K562 (cell line): ENCODE data around the gene NEK5. TPM values are rescaled to one million over a fixed set of nuclear protein-coding genes. Genes with fewer than 3 reads are reported as not detected.

Experiments
- C11orf30 ChIP-seq: fragments of 450-650 bp; IDR thresholded peaks from 2 replicates; pipeline ENCODE4 v1.6.1; 2016; ENCODE audit warnings: low read depth, mild to moderate bottlenecking
- EGR1 ChIP-seq: fragments of 450-650 bp; conservative IDR thresholded peaks from 2 replicates; pipeline ENCODE4 v1.6.1; 2017; ENCODE audit warnings: mild to moderate bottlenecking
- EP400 ChIP-seq: fragments of 450-650 bp; IDR thresholded peaks from 2 replicates; pipeline ENCODE4 v1.6.1; 2017; ENCODE audit warnings: antibody characterized with exemption, mild to moderate bottlenecking, moderate library complexity
- FOSL1 ChIP-seq: fragments of 200-800 bp; sonication (Bioruptor generic); conservative IDR thresholded peaks from 2 replicates; pipeline ENCODE4 v1.6.1; 2016; ENCODE audit warnings: missing genetic modification characterization, missing compliant biosample characterization
- GABPA ChIP-seq: fragments of 200-800 bp; sonication (Bioruptor generic); conservative IDR thresholded peaks from 2 replicates; pipeline ENCODE4 v1.6.1; 2016; ENCODE audit warnings: low read depth, missing genetic modification characterization, missing compliant biosample characterization
- GATAD2B ChIP-seq: fragments of 450-650 bp; IDR thresholded peaks from 2 replicates; pipeline ENCODE4 v1.6.1; 2017; ENCODE audit warnings: mild to moderate bottlenecking, borderline replicate concordance
- HDAC1 ChIP-seq, 2 experiments: fragments of 450-650 bp; IDR thresholded peaks; 2 replicates each; pipeline ENCODE4 v1.6.1; 2016 to 2017; ENCODE audit warnings: inconsistent platforms in 1 of 2, mild to moderate bottlenecking in 1 of 2, moderate library complexity in 1 of 2
- L3MBTL2 ChIP-seq: fragments of 450-650 bp; IDR thresholded peaks from 2 replicates; pipeline ENCODE4 v1.6.1; 2016; ENCODE audit warnings: mild to moderate bottlenecking, moderate library complexity
- MCM3 ChIP-seq: fragments of 450-650 bp; IDR thresholded peaks from 2 replicates; pipeline ENCODE4 v1.6.1; 2016
- MECOM ChIP-seq: fragments of 250-450 bp; sonication (Bioruptor Pico); IDR thresholded peaks from 2 replicates; pipeline ENCODE4 v1.8.0; 2022; ENCODE audit warnings: inconsistent platforms
- NFE2L1 ChIP-seq: fragments of 450-650 bp; IDR thresholded peaks from 2 replicates; pipeline ENCODE4 v1.6.1; 2016; ENCODE audit warnings: missing genetic modification characterization, low read depth, mild to moderate bottlenecking, missing compliant biosample characterization, moderate library complexity, borderline replicate concordance
- POLR2AphosphoS5 ChIP-seq: IDR thresholded peaks from 2 replicates; pipeline ENCODE4 v1.6.1; 2011; ENCODE audit warnings: mild to moderate bottlenecking, low read depth, low read length, moderate library complexity; ENCODE audit not compliant: control insufficient read depth, insufficient read depth
- POU5F1 ChIP-seq: fragments of 150-350 bp; IDR thresholded peaks from 2 replicates; pipeline ENCODE4 v1.6.1; 2014; ENCODE audit warnings: borderline replicate concordance, low read length, low read depth, mild to moderate bottlenecking; ENCODE audit not compliant: partially characterized antibody
- RBM39 ChIP-seq: fragments of 200-400 bp; formaldehyde crosslinking; optimal IDR thresholded peaks from 2 replicates; pipeline ENCODE3; 2018; ENCODE audit warnings: low read depth, low read length
- TAF7 ChIP-seq: fragments of 450-650 bp; IDR thresholded peaks from 2 replicates; pipeline ENCODE4 v1.6.1; 2016; ENCODE audit warnings: missing genetic modification characterization, missing compliant biosample characterization
- TBP ChIP-seq: optimal IDR thresholded peaks from 2 replicates; pipeline ENCODE3; 2011; ENCODE audit warnings: low read depth, low read length, improper control_type of control experiment
- XRCC5 ChIP-seq: fragments of 200-400 bp; formaldehyde crosslinking; IDR thresholded peaks from 2 replicates; pipeline ENCODE4 v1.6.1; 2017; ENCODE audit warnings: low read depth, mild to moderate bottlenecking, low read length
- ZC3H4 ChIP-seq: sonication (generic); formaldehyde crosslinking; IDR thresholded peaks from 2 replicates; pipeline ENCODE4 v1.9.0; 2021; ENCODE audit warnings: missing genetic modification reagents, borderline replicate concordance
- ZNF696 ChIP-seq: fragments of 250-450 bp; sonication (Bioruptor Pico); conservative IDR thresholded peaks from 2 replicates; pipeline ENCODE4 v1.4.0; 2020; ENCODE audit warnings: mild to moderate bottlenecking, moderate library complexity
- polyA plus RNA-seq, 8 experiments: library from polyadenylated mRNA; depleted of rRNA in 4 of 8; stranded (reverse) in 5 of 8; unstranded in 3 of 8; fragments of >200 nt; fragmentation: Nextera tagmentation in 2 of 8; fragmentation: Illumina TruSeq in 1 of 8; extraction: Ambion mirVana in 2 of 8; extraction: Trizol in 1 of 8; gene quantifications; 2 replicates each; pipeline versions ENCODE4 v1.2.1 to v1.2.3, GENCODE V29; 2011 to 2014; ENCODE audit warnings: inconsistent platforms in 1 of 8, missing spikeins in 1 of 8
- total RNA-seq, 7 experiments: library from RNA; depleted of rRNA in 6 of 7; stranded (reverse); fragments of >200 nt in 6 of 7; fragmentation: Illumina TruSeq in 2 of 7; extraction: Trizol in 2 of 7; gene quantifications; 2 replicates each; pipeline versions ENCODE4 v1.2.1 to v1.2.3, GENCODE V29; 2011 to 2021; ENCODE audit warnings: low replicate concordance in 1 of 7
- TF ChIP-seq, protein P1 (sequence below): sonication (generic); formaldehyde crosslinking; IDR thresholded peaks from 2 replicates; pipeline ENCODE4 v1.8.0; 2022; ENCODE audit warnings: mild to moderate bottlenecking, low read depth, missing genetic modification reagents
- TF ChIP-seq, protein P2 (sequence below): fragments of 450-650 bp; formaldehyde crosslinking; IDR thresholded peaks from 2 replicates; pipeline ENCODE4 v1.4.0; 2020; ENCODE audit warnings: mild to moderate bottlenecking, moderate library complexity
- TF ChIP-seq, protein P3 (sequence below), 2 experiments: fragments of 450-650 bp in 1 of 2; sonication (generic) in 1 of 2; formaldehyde crosslinking in 1 of 2; IDR thresholded peaks in 1 of 2; conservative IDR thresholded peaks in 1 of 2; 2 replicates each; pipeline versions ENCODE4 v1.6.1 to v1.8.1; 2016 to 2023; ENCODE audit warnings: mild to moderate bottlenecking in 2 of 2, moderate library complexity in 2 of 2, inconsistent platforms in 1 of 2, missing genetic modification reagents in 1 of 2

Gene NEK5
- total and polyA plus RNA-seq, 9 of the 15 experiments (the other 6 are each of a cell fraction or from before 2014, with no cell fraction given) = 0.09 to 0.44 (median 0.33) TPM

DNA sequence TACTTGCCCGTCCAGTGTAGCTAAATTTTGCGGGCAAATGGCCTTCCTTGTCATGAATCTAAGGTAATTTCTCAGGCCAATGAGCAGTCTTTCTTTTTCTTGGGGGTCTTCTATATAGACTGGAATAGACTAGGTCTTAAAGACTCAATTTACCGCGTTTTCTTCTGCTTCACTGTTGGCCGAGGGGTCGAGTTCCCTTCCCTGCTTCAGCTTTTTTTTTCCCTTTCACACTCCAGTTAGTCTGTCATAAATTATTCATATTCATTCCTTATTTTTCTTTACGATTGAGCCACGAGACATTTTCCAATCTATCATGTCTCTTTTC lies 116.4 kb downstream of the NEK5 start (continued):
- TF ChIP-seq POLR2AphosphoS5 = no peak; the same call in 1 of the 2 replicates
- TF ChIP-seq, protein P1, sequence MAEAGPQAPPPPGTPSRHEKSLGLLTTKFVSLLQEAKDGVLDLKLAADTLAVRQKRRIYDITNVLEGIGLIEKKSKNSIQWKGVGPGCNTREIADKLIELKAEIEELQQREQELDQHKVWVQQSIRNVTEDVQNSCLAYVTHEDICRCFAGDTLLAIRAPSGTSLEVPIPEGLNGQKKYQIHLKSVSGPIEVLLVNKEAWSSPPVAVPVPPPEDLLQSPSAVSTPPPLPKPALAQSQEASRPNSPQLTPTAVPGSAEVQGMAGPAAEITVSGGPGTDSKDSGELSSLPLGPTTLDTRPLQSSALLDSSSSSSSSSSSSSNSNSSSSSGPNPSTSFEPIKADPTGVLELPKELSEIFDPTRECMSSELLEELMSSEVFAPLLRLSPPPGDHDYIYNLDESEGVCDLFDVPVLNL (CRISPR knock-in tag) = no peak
- TF ChIP-seq NFE2L1 (tag) = no peak
- TF ChIP-seq GABPA (tag) = 0 out of 2 replicates have a peak, but pooled peaks have one; percentile 53
- TF ChIP-seq, protein P2, sequence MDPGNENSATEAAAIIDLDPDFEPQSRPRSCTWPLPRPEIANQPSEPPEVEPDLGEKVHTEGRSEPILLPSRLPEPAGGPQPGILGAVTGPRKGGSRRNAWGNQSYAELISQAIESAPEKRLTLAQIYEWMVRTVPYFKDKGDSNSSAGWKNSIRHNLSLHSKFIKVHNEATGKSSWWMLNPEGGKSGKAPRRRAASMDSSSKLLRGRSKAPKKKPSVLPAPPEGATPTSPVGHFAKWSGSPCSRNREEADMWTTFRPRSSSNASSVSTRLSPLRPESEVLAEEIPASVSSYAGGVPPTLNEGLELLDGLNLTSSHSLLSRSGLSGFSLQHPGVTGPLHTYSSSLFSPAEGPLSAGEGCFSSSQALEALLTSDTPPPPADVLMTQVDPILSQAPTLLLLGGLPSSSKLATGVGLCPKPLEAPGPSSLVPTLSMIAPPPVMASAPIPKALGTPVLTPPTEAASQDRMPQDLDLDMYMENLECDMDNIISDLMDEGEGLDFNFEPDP = no peak
- no peak for TF ChIP-seq POU5F1
- TF ChIP-seq, protein P3, sequence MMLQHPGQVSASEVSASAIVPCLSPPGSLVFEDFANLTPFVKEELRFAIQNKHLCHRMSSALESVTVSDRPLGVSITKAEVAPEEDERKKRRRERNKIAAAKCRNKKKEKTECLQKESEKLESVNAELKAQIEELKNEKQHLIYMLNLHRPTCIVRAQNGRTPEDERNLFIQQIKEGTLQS (IDR thresholded peaks at IDR 0.05) = no peak
- TF ChIP-seq, protein P3 (CRISPR knock-in tag; conservative IDR thresholded peaks at IDR 0.05) = no peak
- peak; percentile 33; the same call in 1 of the 2 replicates for TF ChIP-seq TAF7 (tag)
- no peak for TF ChIP-seq MCM3
- peak; percentile 8 for TF ChIP-seq C11orf30
- no peak for TF ChIP-seq TBP
- no peak for TF ChIP-seq L3MBTL2
- TF ChIP-seq GATAD2B = no peak
- no peak for TF ChIP-seq RBM39
- TF ChIP-seq HDAC1 (IDR thresholded peaks at IDR 0.05) = peak in 1 of 2 experiments; percentile 31; a peak in 1 of 4 replicates
- no peak for TF ChIP-seq ZNF696
- 0 out of 2 replicates have a peak, but pooled peaks have one; percentile 47 for TF ChIP-seq EP400
- no peak for TF ChIP-seq MECOM (CRISPR knock-in tag)
- TF ChIP-seq ZC3H4 (CRISPR knock-in tag) = no peak
- TF ChIP-seq EGR1 = no peak
- TF ChIP-seq XRCC5 = no peak
- TF ChIP-seq FOSL1 (tag) = no peak
